ENCODE data around the gene FAHD2A. TPM values are rescaled to one million over a fixed set of nuclear protein-coding genes. Genes with fewer than 3 reads are reported as not detected.
"Not testable (repeated sequence)": the region's sequence is repeated elsewhere in the genome, so short reads cannot be mapped to it uniquely, and the experiment has no call there.

FAHD2A gene
- total RNA-seq, 1 donor from 2014 or later: 42.0 TPM

- H3K9me3 ChIP-seq: no peaks in the 10 kb centered on the region
- H3K4me1 ChIP-seq: peaks cover 12% of the 10 kb centered on the region
- no peak overlapping the region for H3K4me3 ChIP-seq
- DNase-seq (ENCODE audit: extremely low spot score in 2 of 2): peak; percentile 75 to 85
- no peaks in the 10 kb centered on the region for H3K27me3 ChIP-seq
- TF ChIP-seq CTCF (IDR thresholded peaks at IDR 0.05): no peak
- TF ChIP-seq POLR2AphosphoS5 (IDR thresholded peaks at IDR 0.05; ENCODE audit: insufficient read depth in 1 of 2, low read depth in 1 of 2): no peak
- intact Hi-C loops (cut with DNase I): no loop called here
- H3K36me3 ChIP-seq: no peaks in the 10 kb centered on the region
- no peak overlapping the region for H3K27ac ChIP-seq
These were observed 47.6 kb upstream of the FAHD2A start for GRCh38 chr2:95354925-95355324.

- peaks cover 12% of the 10 kb centered on the region for H3K4me1 ChIP-seq
- H3K9me3 ChIP-seq; H3K27ac ChIP-seq; H3K27me3 ChIP-seq; H3K36me3 ChIP-seq; H3K4me3 ChIP-seq; DNase-seq (ENCODE audit: extremely low spot score in 2 of 2); intact Hi-C loops (cut with DNase I): not testable (repeated sequence)
These were observed 47.0 kb upstream of the FAHD2A start for GRCh38 chr2:95355486-95355885.

- Histone ChIP-seq H3K27ac (no peak overlapping the region), H3K27me3 (no peaks in the 10 kb centered on the region), H3K36me3 (no peaks in the 10 kb centered on the region), H3K9me3 (no peaks in the 10 kb centered on the region), H3K4me3 (no peak overlapping the region), H3K4me1 (peaks cover 12% of the 10 kb centered on the region)
- peak in 1 of 2 donors; percentile 90 for DNase-seq (ENCODE audit: extremely low spot score in 2 of 2)
- intact Hi-C loops (cut with DNase I): no loop called here
- no peak for TF ChIP-seq POLR2AphosphoS5 (IDR thresholded peaks at IDR 0.05; ENCODE audit: insufficient read depth in 1 of 2, low read depth in 1 of 2)
- no peak for TF ChIP-seq CTCF (IDR thresholded peaks at IDR 0.05)
- no peak for TF ChIP-seq POLR2A (IDR thresholded peaks at IDR 0.05)
These were observed 45.4 kb upstream of the FAHD2A start for GRCh38 chr2:95356821-95357700.

- Histone ChIP-seq H3K36me3 (no peaks in the 10 kb centered on the region), H3K4me3 (no peak overlapping the region), H3K27me3 (no peaks in the 10 kb centered on the region), H3K9me3 (no peaks in the 10 kb centered on the region), H3K27ac (no peak overlapping the region), H3K4me1 (peaks cover 12% of the 10 kb centered on the region)
- DNase-seq (ENCODE audit: extremely low spot score in 2 of 2): peak in 1 of 2 donors; percentile 91
- TF ChIP-seq POLR2AphosphoS5 (IDR thresholded peaks at IDR 0.05; ENCODE audit: insufficient read depth in 1 of 2, low read depth in 1 of 2) (no peak), CTCF (IDR thresholded peaks at IDR 0.05) (no peak), POLR2A (IDR thresholded peaks at IDR 0.05) (no peak)
- intact Hi-C loops (cut with DNase I): no loop called here
These were observed 44.7 kb upstream of the FAHD2A start for GRCh38 chr2:95357717-95358280.

- peak in 1 of 2 donors; percentile 34 for DNase-seq (ENCODE audit: extremely low spot score in 2 of 2)
These were observed 43.5 kb upstream of the FAHD2A start for GRCh38 chr2:95359031-95359430.

More at GRCh38 chr2:95359031-95359430, 43.5 kb upstream of the FAHD2A start:
- Histone ChIP-seq H3K27me3 (no peaks in the 10 kb centered on the region), H3K36me3 (no peaks in the 10 kb centered on the region), H3K27ac (no peak overlapping the region), H3K4me1 (peaks cover 12% of the 10 kb centered on the region), H3K9me3 (no peaks in the 10 kb centered on the region), H3K4me3 (no peak overlapping the region)
- intact Hi-C loops (cut with DNase I): no loop called here
- TF ChIP-seq POLR2A (IDR thresholded peaks at IDR 0.05) (no peak), CTCF (IDR thresholded peaks at IDR 0.05) (no peak), POLR2AphosphoS5 (IDR thresholded peaks at IDR 0.05; ENCODE audit: insufficient read depth in 1 of 2, low read depth in 1 of 2) (no peak)

Measured in vagina (tissue), 2 donors.